ENCODE data around the gene TNFRSF19. TPM values are rescaled to one million over a fixed set of nuclear protein-coding genes. Genes with fewer than 3 reads are reported as not detected.
A peak's percentile ranks its signal among the peaks of the same experiment; 100 is the strongest.

The TNFRSF19 gene
- total and polyA plus RNA-seq, 2 of the 4 experiments (the other 2 are of a cell fraction) = 18.6 to 26.3 TPM

DNA sequence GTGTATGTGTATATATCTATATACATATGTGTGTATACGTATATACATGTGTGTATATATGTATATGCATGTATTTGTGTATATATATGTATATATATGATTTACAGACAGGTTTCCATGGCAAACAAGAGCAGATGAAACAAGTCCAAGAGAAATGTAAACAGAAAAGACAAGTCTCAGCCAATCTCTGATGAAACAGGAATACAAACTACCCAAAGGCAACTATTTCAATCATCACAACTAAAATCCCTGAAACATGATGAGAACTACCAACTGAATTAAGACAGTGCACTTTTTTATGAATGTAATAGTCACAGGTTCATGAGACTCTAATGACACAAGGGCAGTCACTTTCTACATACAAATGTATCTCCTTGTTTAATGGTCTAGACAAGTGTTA, 140.2 kb downstream of the TNFRSF19 start:
- no peak overlapping the region for H3K9ac ChIP-seq (ENCODE audit: low read depth, low read length)
- no CpG with 5 or more reads among the region's 1 CpG for WGBS, 2 experiments (ENCODE audit: extremely low coverage in 2 of 2, insufficient read length in 1 of 2)
- dilution Hi-C loops (cut with HindIII; ENCODE audit: low sequenced_read_pairs, unreplicated experiment) (no loop called here), in situ Hi-C loops (cut with MboI; ENCODE audit: low sequenced_read_pairs) (no loop called here), intact Hi-C loops (cut with micrococcal nuclease) (no loop called here)
- DNase-seq (peak; percentile 24), ATAC-seq (ENCODE audit: low read depth) (no peak)
- no peak for TF ChIP-seq SMC3 (IDR thresholded peaks at IDR 0.05; ENCODE audit: low read depth, low read length)
- H3K27ac ChIP-seq (ENCODE audit: insufficient read depth, low read length) = no peak overlapping the region
- H3K4me2 ChIP-seq (ENCODE audit: low read depth, low read length) = no peak overlapping the region
- CTCF ChIA-PET = interaction anchor here (0.6 kb wide), 1 partner anchor 301 kb away, joined by 8 read pairs; no protein-coding TSS in a partner anchor
- no peak overlapping the region for H4K5ac ChIP-seq (ENCODE audit: low read depth, low read length)
- no peak overlapping the region for H2BK20ac ChIP-seq (ENCODE audit: low read depth, low read length)
- no peak overlapping the region for H3K56ac ChIP-seq (ENCODE audit: extremely low read depth, insufficient read depth, low read length)
- H3K14ac ChIP-seq (replicated peaks; ENCODE audit: low read depth, low read length) = no peak overlapping the region
- no peak overlapping the region for H3K4me3 ChIP-seq (ENCODE audit: insufficient read depth, low read depth, low read length)
- no peak overlapping the region for H3K23ac ChIP-seq (ENCODE audit: low read depth, low read length)
- BruUV-seq (replicated peaks) = no TSS peak
- H3K79me1 ChIP-seq (ENCODE audit: low read depth in 1 of 2, low read length in 2 of 2) = no peaks in the 10 kb centered on the region; a peak in 1 of 4 replicates
- H3K36me3 ChIP-seq (ENCODE audit: control insufficient read depth, insufficient read depth, low read length) = no peaks in the 10 kb centered on the region
- H3K18ac ChIP-seq (ENCODE audit: low read depth, low read length) = no peak overlapping the region
- H3K4ac ChIP-seq (ENCODE audit: low read depth, low read length) = no peak overlapping the region
- no peaks in the 10 kb centered on the region for H3K27me3 ChIP-seq (ENCODE audit: control insufficient read depth, insufficient read depth, low read length)
- H3K4me1 ChIP-seq (ENCODE audit: control insufficient read depth, insufficient read depth, low read length) = peaks cover 11% of the 10 kb centered on the region
- H2AK5ac ChIP-seq (ENCODE audit: low read depth, low read length) = no peak overlapping the region
- H4K20me1 ChIP-seq (ENCODE audit: insufficient read depth, low read length) = no peaks in the 10 kb centered on the region
- peaks cover 13% of the 10 kb centered on the region for H3K9me1 ChIP-seq (ENCODE audit: insufficient read depth, low read length)
- POLR2A ChIA-PET (ENCODE audit: unreplicated experiment) = no interaction called here
- H4K8ac ChIP-seq (ENCODE audit: low read depth in 2 of 2, low read length in 2 of 2) = no peak overlapping the region
- no peak overlapping the region for H4K91ac ChIP-seq (ENCODE audit: insufficient read depth, low read depth, low read length)
- no peak overlapping the region for H2AK9ac ChIP-seq (replicated peaks; ENCODE audit: low read depth, low read length, poor library complexity)
- H3K9me3 ChIP-seq (ENCODE audit: control insufficient read depth, insufficient read depth, low read length) = peaks cover 3% of the 10 kb centered on the region; the same call in 1 of the 2 replicates
- peak overlapping the region; percentile 42 for H2BK5ac ChIP-seq (ENCODE audit: low read depth, low read length, poor library complexity, severe bottlenecking)
- H2AFZ ChIP-seq (replicated peaks; ENCODE audit: low read length, poor library complexity) = no peak overlapping the region
- H2BK15ac ChIP-seq (ENCODE audit: low read depth, low read length) = peak overlapping the region; percentile 28; the same call in 1 of the 3 replicates
- H2BK120ac ChIP-seq (ENCODE audit: low read depth, low read length) = no peak overlapping the region

Data from IMR-90 (cell line).